SK-N-SH (cell line): Measurements from ENCODE around the gene EIF3A.

Source experiments
- EP300 ChIP-seq, 2 experiments: IDR thresholded peaks; 2 replicates each; pipeline versions ENCODE4 v1.4.0 to v1.6.1; 2012; ENCODE audit warnings: borderline replicate concordance in 1 of 2, low read depth in 1 of 2, low read length in 1 of 2
- RCOR1 ChIP-seq: fragments of 150-350 bp; IDR thresholded peaks from 2 replicates; pipeline ENCODE4 v1.6.1; 2017; ENCODE audit warnings: antibody characterized with exemption, low read length
- REST ChIP-seq: IDR thresholded peaks from 2 replicates; pipeline ENCODE4 v1.6.1; 2012; ENCODE audit warnings: mild to moderate bottlenecking, low read depth, low read length, moderate library complexity

GRCh38 chr10:119055472-119055871 is 25.1 kb downstream of the EIF3A start:
- TF ChIP-seq RCOR1 (no peak), EP300 (IDR thresholded peaks at IDR 0.05; ENCODE audit: borderline replicate concordance in 1 of 2, low read depth in 1 of 2, low read length in 1 of 2) (no peak), REST (no peak)
